Limb (tissue), 2 donors: ENCODE data around the gene DIAPH3.
"Not testable (repeated sequence)": the region's sequence is repeated elsewhere in the genome, so short reads cannot be mapped to it uniquely, and the experiment has no call there.

Experiments
- DNase-seq, 2 donors: peaks; one replicate each; pipeline ENCODE4 v3.0.0-alpha.2; 2016; ENCODE audit errors: extremely low spot score in 2 of 2

DIAPH3 gene, protein sequence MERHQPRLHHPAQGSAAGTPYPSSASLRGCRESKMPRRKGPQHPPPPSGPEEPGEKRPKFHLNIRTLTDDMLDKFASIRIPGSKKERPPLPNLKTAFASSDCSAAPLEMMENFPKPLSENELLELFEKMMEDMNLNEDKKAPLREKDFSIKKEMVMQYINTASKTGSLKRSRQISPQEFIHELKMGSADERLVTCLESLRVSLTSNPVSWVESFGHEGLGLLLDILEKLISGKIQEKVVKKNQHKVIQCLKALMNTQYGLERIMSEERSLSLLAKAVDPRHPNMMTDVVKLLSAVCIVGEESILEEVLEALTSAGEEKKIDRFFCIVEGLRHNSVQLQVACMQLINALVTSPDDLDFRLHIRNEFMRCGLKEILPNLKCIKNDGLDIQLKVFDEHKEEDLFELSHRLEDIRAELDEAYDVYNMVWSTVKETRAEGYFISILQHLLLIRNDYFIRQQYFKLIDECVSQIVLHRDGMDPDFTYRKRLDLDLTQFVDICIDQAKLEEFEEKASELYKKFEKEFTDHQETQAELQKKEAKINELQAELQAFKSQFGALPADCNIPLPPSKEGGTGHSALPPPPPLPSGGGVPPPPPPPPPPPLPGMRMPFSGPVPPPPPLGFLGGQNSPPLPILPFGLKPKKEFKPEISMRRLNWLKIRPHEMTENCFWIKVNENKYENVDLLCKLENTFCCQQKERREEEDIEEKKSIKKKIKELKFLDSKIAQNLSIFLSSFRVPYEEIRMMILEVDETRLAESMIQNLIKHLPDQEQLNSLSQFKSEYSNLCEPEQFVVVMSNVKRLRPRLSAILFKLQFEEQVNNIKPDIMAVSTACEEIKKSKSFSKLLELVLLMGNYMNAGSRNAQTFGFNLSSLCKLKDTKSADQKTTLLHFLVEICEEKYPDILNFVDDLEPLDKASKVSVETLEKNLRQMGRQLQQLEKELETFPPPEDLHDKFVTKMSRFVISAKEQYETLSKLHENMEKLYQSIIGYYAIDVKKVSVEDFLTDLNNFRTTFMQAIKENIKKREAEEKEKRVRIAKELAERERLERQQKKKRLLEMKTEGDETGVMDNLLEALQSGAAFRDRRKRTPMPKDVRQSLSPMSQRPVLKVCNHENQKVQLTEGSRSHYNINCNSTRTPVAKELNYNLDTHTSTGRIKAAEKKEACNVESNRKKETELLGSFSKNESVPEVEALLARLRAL

DNA sequence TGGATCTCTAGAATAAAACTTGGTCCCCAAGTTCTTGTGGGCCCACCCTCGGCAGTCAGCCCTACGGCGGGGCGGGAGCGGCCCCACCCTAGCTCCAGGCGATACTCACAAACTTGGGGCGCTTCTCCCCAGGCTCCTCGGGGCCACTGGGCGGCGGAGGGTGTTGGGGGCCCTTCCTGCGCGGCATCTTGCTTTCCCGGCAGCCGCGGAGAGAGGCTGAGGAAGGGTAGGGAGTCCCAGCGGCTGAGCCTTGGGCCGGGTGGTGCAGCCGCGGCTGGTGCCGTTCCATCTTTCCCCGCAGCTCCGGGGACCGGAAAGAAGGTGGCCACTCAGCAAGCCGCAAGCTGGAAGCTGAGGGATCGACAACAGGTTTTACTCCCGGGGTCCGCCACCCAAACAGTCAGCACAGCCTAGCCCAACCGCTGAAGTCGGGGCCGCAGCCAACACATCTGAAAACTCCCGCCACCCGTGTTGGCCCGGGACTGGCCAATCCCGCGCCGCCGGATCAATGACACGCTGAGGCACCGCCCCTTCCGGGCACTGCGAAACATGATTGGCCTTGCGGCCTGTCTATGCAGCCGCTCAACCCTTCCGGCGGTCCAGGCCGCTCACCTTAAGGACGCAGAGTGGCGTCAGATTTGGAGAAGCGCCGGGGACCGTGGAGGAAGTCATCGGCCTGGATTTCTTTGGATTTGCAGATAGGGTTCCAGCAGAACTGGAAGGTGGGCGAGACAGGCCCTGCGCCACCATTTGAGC lies at the start of gene DIAPH3:
TSS of gene DIAPH3 (minus strand) at position 451 of the 756 bp plus-strand sequence. CDS start at position 289, 162 bp downstream.
- DNase-seq: peak; percentile 96 to 97

DNA sequence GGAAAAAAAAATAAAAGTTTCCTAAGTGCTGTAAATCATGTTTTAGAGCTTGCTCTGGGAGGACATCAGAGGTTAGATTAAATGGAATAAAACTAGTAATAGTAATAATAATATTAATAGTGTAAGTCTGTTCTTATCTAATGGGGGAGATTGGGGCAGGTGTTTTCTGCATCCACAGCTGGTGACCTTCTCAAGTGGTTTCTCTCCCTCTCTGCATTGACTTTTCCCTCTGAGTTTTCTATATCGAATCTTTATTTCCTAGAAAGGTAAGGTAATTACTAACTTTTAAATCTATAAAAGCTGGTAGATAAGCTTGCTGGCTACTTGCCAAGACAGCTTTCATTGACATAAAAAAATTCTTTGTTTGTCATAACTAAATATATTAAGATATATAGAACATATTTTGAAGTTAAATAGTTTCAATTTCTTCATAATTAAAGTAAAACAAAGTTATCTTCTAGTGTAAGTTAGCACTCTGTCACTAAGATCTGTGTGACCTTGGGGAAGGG lies 49.6 kb upstream of the DIAPH3 start:
- DNase-seq: no peak

DNA sequence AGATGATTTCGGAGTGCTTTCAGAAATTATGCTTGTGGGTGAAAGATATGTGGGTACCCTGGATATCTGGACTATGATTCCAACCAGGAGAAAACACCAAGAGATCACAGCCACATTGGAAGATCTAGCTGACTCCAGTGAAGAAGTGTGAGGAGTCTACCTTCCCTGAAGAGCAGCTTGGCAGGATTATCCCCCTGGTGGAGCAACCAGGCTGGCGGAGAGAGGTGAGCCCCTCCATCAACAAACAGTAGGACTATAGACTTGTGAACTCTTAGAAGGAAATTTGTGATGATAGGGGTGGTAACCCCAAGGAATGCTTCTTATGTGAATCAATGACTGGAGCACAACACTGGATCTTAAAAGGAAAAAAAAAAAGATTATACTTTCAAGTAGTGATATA lies 47.8 kb upstream of the DIAPH3 start:
- no peak for DNase-seq

DNA sequence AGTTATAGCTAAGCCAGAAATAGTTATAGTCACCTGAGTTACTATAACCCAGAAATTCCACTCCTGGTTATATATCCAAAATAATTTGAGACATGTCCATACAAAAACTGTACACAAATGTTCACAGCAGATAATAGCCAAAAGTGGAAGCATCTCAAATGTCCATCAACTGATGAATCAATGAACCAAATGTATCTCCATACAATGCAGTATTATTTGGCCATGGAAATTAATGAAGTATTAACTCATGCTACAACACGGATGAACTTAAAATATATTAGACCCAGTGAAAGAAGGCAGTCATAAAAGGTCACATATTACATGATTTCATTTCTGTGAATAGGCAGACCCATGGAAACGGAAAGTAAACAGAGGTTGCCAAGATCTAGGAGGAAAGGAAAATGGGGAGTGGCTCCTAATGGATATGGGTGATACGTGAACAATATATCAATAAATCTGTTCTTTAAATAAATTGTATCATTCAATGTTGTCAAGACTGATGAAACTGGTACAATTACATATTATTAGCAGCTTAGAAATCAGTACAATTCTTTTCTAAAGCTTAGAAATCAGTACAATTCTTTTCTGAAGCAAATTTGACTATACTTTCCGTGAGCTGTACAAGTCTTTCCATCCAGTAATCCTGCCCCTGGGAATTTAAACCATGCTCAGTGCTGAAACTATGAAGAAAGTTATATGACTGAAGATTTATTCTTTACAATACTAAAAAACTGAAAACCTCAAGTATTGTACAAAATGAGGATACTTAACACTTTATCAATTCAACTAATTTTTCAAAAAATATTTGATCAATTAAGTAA lies 47.0 kb upstream of the DIAPH3 start:
- DNase-seq: peak in 1 of 2 donors; percentile 63

DNA sequence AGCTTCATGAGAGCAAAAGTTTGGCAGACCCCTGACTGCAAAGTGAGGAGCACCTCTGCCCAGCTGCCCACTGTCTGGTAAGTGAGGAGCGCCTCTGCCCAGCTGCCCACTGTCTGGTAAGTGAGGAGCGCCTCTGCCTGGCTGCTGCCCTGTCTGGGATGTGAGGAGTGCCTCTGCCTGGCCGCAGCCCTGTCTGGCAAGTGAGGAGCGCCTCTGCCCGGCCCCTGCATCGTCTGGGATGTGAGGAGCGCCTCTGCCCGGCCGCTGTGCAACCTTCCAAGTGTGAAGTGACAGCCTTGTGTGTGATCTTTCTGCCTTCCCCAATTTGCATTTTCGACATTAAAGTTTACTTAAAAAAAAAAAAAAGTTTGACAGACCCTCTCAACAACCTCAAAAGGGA lies 41.8 kb upstream of the DIAPH3 start:
- not testable (repeated sequence) for DNase-seq

DNA sequence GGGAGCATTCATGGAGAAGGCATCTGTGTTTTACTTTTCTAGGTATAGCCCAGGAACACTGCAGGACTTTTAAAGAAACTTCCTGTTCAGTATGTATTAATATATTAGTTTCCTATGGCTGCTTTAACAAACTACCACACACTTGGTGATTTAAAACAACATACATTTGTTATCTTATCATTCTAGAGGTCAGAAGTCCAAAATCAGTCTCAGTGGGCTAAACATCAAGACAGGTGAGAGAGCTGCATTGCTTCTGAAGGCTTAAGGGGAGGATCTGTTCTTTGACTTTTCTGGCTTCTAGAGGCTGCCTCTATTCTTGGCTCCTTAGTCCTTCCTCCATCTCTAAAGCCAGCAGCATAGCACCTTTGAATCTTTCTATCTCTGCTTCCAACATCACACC lies 37.6 kb upstream of the DIAPH3 start:
- DNase-seq: no peak

DNA sequence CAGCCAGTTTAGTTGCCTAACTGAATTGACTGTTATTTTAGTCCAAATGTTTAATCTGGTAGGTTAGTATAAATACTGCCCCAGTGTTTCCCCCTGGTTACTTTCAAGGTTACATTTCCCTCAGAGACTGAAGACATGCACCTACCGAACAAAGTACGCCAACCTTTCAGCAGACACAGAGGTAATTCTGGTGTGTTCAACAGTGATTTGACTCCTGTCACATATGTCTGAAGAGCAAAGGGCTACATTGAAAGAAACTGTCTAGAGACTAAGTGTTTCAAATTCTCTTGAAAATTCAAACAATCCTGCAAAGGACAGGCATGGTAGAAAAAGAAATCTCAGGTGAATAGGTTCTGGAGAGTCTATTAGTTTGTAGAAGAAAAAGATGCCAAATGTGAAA lies 32.2 kb upstream of the DIAPH3 start:
- DNase-seq: not testable (repeated sequence)

DNA sequence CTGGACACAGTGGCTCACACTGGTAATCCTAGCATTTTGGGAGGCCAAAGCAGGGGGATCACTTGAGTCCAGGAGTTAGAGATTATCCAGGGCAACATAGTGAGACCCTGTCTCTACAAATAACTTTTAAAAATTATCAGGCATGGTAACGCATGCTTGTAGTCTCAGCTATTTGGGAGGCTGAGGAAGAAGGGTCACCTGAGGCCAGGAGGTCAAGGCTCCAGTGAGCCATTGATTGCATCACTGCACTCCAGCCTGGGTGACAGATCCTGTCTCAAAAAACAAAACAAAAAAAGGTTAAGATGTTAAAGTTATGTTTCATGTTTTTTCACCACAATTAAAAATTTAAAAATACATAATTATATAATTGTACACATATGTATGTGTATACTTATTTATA lies 19.2 kb upstream of the DIAPH3 start:
- DNase-seq: no peak

DNA sequence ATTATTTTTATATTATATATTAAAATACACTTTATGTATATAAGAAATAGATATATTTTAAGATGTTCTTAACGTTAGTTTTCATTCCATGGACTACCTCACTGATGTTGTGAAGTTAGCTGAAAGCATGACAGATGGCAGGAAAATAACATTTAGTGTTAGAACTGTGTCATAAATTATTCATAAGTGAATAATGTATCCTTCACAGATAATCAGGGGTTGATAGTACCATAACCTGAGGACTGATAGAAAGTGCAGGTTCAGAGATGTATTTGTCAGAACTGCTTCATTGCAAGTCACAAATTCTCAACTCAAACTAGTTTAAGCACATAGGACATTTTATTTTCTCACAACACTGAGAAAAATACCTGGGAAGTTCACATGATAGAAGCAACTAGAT lies 14.6 kb upstream of the DIAPH3 start:
- DNase-seq: no peak

DNA sequence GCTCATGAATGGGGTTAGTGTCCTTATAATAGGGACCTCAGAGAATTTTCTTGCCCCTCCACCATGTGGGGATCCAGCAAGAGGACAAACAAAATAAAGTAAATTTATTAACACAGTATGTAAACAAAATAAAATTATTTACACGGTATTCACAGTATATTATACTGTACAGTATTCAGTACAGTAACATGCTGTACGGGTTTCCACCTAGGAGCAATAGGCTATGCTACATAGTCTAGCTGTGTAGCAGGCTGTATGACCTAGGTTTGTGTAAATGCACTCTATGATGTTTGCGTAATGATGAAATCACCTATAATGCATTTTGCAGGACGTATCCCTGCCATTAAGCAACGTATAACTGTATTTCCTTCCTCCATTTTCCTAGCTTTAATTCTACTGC lies 11.8 kb upstream of the DIAPH3 start:
- DNase-seq: no peak

DNA sequence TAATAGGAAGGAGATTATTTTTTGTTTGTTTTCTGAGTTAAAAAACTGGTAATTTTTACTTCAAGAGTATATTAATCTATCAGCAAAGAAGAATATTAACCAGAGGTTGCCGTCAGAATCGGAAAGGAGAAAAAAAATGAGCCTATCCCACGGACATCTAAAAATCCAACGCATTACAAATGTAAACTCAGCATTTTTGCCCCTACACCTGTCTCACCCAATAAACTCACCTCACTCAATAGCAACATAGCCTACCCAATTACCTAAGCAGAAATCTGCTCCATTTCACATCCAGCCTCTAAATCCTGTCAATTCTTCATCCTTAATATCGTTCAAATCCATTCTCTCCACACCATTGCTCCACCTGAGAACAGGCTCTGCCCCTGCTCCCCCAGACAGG lies 10.4 kb upstream of the DIAPH3 start:
- no peak for DNase-seq

DNA sequence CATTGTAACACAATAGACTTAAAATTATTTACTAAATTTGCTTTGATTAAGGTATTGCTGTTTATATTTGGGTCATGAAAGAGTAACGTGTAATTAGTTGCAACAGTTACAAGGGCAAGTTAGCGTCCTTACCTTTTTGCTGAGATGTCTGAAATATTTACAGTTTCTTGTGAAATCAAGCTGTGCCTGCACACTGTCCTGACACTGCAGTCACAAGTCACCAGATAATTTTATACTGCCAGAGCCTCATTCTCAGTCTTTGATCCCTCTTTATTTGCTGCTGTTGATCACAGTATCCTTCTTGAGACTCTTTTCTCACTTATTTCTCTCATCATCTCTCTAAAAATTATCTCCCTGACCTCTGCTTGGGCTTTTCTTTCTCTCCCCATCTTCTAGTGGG lies 8.4 kb upstream of the DIAPH3 start:
- DNase-seq: no peak

DNA sequence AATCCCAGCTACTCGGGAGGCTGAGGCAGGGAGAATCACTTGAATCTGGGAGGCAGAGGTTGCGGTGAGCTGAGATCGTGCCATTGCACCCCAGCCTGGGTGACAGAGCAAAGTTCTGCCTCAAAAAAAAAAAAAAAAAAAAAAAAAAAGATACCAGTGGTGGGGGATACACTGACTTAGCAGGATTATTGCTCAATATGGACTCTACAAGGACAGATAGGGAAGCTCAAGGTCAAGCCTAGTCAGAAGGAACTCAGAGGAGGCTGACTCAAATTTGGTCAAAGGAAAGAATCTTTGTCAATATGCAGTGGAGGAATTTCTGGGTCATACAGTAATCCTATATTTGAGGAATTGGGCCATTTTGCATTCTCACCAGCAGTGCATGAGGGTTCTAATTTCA lies 6.7 kb upstream of the DIAPH3 start:
- DNase-seq: no peak

DNA sequence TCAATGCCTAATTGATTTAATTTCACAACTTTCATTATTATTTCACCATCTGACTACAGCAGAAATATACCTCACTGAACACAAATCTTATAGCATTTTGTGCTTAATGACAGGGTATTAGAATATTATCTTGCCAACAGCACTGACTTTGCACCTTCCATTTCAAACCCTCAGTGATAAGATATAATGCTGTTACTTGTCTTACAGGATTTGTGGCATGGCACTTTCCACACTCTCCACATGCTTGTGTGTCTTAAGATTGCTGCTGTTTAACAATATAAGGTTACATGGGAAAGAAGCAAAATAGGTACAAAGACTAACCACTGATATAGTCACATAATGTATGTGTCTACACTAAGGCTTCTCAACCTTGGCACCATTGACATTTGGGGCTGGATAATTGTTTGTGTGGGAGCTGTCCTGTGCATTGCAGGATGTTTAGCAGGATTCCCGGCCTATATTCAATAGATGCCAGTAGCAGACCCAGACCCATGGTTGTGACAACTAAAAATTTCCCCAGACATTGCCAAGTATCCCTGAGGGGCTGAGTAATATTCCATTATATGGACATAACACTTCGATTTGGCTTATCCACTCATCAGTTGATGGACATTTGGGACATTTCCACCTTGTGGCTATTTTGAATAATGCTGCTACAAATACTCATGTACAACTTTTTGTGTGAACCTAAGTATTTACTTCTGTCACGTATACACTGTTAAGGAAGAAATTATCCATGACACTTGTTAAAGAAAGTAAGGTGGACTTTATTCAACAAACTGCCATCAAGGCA lies 5.7 kb upstream of the DIAPH3 start:
- DNase-seq: no peak

DNA sequence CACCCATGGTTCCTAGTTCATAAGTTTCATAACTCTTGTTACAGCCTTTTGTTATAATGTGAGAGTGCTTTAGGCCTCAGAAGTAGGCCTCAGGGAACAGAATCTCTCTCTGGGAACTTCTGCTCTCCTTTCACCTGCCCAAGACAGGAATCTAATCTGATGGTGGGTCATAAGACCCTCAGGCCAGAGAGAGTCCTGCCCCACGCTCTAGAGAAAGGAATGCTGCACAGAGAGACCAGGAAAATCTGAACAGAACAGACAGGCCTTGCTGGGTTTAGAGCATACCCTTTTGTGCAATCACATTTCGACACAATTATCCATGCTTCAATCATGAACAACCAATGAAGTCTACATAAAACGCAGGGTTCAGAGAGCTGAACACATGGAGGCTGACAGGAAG lies 3.4 kb upstream of the DIAPH3 start:
- no peak for DNase-seq

DNA sequence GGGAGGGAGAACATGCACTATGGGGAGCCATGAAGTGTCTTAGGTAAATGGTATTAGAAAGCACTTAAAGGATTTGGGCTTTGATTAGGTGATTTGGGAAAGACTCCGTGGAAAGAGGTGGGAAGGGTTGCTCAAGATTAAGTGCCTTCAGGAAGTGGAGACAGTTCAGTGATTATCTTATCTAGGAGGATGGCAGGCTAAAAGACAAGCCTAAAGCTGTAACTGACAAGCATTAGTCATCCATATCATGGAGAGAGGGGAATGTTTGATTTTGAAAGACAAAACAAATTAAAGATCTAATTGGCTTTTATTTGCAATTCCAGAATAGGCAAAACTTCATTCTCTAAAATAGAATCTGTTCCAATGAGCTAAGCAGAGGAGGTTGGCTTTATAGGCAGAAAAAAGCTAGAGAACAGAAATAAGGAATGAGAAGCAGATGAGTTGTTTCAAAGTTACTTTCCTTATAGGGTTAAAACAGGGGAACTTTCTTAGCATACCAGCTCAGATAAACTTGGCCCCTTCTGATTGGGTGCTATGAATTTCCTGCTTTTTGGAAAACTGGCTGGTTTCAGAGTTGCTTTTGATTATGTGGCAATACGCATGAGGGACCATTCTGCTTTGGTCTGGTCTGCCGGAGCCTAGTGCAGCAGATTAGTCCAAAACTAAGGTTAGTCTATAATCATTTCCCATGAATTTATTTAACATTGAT lies 1.8 kb upstream of the DIAPH3 start:
- DNase-seq: no peak

DNA sequence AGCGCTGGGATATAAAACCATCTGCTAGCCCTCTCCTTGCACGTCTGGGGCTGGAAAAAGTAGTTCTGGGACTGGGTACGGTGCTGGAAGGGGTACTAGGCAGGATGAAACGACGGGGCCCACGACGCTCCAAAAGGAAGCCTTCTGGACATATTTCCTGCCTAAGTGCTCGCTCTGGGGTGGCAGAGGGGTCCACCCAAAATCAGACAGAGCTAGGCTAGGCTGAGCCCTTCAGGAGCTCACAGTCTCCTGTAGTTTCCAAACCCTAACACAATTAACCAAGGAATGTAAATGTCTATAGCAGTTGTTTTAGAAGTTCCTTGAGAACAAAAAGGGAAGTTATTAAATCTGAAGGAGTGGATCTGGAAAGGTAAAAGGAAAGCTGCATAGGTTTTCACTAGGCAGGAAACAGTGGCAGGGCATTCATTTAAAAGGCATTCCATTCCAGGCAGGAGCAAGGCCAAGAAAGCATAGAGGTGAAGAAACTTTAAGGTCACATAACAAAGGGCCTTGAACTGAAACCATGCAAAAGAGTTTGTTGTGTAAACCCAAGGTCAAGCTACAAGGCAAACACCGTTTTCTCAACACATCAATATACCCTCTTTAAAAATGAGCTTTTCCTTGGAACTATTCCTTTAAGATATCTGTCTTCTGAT lies 634 bp upstream of the DIAPH3 start:
- no peak for DNase-seq

DNA sequence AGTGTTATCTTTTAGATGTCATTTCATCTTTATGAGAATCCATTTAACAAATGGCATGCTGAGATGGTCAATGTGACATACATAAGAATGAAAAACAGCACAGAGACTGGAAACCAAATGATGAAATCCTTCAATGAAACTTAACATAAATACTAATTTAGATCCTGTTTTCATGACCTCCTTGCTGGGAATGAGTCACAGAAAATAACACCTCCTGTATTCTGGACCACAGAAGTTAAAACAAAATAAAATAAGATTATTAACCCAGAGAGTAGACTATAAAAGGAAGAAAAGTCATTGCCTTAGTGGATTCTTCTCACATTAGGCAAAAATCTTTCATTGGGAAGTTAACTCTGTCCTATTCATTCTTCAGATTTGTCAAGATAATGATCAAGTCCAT lies 1.6 kb downstream of the DIAPH3 start:
- DNase-seq: no peak
